ENCODE data around the gene PIGU.
"Not testable (repeated sequence)": the region's sequence is repeated elsewhere in the genome, so short reads cannot be mapped to it uniquely, and the experiment has no call there.

Gene PIGU

DNA sequence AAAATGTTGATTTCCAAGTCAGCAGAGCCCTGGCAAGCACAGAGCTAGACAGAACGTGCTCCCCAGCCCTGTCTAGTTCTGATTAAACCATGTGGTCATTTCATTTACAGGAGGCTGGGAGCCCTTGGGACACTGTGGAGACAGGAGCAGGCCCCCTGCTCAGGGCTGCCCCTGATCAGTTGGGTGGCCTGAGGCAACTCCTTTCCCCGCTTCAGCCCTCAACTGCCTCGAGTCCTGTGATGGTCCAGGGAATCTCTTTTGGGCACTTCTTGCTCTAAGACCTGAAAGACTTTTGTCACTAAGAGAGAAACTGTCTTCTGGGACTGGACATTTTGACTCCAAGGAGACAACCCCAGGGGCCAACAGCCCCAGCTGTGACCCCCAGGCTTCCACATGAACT lies 147.2 kb downstream of the PIGU start:
- DNase-seq: no peak

DNA sequence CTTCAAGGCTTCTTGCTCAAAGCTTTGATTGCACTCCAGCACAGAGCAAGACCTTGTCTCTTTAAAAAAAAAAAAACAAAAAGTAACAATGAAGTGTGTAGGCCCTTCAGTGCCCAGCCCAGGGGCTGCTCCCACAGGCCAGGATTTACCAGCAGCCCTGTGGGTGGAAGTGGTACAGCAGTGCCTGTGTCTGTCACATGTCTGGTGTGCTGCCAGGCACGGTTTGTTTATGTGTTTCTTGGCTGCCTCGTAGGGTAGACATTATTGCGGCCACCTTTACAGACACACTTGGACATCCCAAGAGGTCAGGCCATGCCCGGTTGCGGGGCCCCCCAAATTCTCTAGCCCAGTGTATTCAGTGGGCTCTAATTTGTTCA lies 148.0 kb downstream of the PIGU start:
- no peak for DNase-seq

GRCh38 chr20:34527016-34527415 lies 149.9 kb downstream of the PIGU start:
- no peak for DNase-seq

DNA sequence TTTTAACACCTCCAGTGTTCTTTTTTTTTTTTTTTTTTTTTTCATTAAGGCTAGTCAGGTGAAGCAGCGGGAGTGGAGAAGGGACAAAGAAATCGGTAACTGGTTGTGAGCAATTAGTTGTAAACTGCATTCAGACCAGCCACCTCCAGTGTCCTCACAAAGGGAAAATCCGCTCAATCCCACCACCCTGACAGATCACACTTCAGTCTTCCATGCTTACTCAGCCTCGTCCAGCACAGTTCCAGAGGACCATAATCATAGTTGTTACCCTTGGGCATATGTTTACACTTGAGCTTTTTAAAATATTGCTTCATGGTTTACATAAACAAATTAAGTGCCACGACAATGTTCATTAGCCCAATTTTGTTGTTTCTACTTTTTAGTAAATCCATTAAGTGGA lies 150.4 kb downstream of the PIGU start:
- no peak for DNase-seq

- DNase-seq: no peak
Measured at GRCh38 chr20:34525709-34526416, 151.0 kb downstream of the PIGU start.

DNA sequence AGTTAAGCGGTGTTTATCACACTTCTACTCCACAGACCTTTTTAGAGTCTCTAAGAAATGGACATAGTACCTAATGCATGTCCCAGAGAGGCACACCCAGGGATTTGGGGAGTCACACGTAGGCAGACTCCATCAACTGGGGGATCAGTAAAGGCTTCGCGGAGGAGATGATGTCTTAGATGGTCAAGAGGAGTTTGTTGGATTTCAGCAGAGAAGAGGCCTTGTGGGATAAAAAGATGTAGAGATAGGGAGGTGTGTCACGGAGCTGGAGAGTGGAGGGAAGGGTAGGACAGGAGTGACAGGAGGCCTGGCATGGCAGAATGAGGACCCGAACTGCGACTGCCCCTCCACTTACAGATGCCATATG lies 151.6 kb downstream of the PIGU start:
- no peak for DNase-seq

DNA sequence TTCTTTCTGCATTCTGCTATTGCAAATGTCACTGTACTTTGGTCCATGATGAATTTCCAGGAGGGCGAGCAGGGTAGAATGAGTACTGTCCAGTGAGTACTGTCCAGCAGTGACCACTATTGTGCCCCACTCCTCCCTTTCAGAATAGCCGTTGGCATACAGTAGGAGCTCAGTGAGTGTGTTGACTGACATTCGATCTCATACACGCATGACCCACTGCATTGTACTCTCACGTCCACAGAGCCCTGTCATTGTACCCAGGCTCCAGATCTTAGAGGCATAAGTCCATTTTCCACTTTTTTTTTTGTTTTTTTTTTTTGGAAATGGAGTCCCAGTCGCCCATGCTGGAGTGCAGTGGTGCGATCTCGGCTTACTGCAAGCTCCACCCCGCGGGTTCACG lies 152.5 kb downstream of the PIGU start:
- no peak for DNase-seq

DNA sequence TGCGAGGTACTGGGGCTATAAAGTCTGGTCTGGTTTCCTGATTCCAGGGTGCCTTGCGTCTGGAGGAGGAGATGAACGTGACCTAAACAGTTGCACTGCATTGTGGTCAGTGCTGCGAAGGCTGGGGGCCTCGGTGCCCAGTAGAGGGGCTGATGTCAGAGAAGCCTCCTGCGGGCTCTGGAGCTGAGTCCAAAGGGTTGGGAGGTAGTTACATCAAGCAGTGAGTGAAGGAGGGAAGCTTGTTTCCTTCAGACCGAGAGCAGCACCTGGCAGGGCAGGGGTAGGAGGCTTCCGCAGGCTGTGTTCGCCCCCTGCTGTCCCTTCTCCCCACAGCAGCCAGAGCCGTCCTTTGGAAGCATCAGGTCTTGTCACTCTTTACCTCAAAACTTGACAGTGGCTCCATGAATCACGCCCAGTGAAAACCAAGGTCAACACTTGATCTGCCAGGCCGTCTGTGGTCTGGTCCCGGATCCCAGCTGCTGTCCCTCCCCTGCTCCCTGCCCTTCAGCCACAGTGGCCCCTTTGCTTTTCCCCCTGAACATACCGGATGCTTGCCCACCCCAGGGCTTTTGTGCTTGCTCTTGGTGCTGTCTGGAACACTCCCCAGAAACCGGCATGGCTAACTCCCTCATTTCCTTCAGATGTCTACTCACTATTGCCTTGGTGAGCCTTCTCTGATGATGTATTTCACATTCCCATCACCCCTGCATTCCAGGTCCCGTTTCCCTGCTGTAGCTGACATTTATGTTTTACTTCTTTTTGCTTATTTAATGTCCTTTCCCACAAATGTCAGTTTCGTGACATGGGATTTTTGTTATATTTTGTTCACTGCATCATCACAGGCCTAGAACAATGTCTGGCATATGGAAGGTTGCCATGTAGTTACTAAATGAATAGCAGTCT lies 153.7 kb downstream of the PIGU start:
- DNase-seq: peak; percentile 65

DNA sequence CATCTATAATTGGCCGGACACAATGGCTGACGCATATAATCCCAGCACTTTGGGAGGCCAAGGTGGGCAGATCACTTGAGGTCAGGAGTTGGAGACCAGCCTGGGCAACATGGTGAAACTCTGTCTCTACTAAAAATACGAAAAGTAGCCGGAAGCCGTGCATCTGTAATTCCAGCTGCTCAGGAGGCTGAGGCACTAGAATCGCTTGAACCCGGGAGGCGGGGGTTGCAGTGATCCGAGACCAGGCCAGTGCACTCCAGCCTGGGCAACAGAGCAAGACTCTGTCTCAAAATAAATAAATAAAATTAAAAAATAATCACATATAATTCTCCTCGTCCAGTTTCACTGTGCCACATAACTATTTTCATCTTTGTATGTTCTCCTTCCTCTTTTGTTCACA lies 157.1 kb downstream of the PIGU start:
- DNase-seq: not testable (repeated sequence)

DNA sequence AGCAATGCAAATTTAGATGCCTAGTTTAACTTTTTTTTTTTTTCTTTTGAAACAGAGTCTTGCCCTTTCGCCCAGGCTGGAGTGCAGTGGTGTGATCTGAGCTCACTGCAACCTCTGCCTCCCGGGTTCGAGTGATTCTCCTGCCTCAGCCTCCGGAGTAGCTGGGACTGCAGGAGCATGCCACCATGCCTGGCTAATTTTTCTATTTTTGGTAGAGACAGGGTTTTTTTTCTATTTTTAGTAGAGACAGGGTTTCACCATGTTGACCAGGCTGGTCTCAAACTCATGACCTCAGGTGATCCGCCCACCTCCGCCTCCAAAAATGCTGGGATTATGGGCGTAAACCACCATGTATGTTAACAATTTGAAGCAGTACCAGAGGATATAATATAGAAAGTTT lies 158.0 kb downstream of the PIGU start:
- DNase-seq: not testable (repeated sequence)

- DNase-seq: no peak
Measured at GRCh38 chr20:34517114-34517505, 159.8 kb downstream of the PIGU start.

GRCh38 chr20:34516247-34517113 lies 160.4 kb downstream of the PIGU start, which contains the start of gene DYNLRB1:
Gene DYNLRB1, plus strand, starts transcription at chr20:34516422. Its CDS starts 37 bp downstream, at chr20:34516459.
- DNase-seq: peak; percentile 95

GRCh38 chr20:34515484-34516246 lies 161.2 kb downstream of the PIGU start:
- DNase-seq: peak; percentile 71

- no peak for DNase-seq
Measured at GRCh38 chr20:34514897-34515483, 161.9 kb downstream of the PIGU start.

DNA sequence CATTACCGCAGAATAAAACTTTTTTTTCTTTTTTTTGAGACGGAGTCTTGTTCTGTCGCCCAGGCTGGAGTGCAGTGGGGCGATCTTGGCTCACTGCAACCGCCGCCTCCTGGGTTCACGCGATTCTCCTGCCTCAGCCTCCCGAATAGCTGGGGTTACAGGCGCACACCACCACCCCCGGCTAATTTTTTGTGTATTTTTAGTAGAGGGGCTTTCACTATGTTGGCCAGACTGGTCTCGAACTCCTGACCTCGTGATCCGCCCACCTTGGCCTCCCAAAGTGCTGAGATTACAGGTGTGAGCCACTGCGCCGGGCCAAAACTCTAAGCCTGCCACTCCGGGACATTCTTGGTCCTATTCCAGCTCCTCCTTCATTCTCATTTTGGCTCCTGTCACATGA lies 162.9 kb downstream of the PIGU start:
- DNase-seq: not testable (repeated sequence)

GRCh38 chr20:34512955-34513419 lies 163.9 kb downstream of the PIGU start:
- no peak for DNase-seq

DNA sequence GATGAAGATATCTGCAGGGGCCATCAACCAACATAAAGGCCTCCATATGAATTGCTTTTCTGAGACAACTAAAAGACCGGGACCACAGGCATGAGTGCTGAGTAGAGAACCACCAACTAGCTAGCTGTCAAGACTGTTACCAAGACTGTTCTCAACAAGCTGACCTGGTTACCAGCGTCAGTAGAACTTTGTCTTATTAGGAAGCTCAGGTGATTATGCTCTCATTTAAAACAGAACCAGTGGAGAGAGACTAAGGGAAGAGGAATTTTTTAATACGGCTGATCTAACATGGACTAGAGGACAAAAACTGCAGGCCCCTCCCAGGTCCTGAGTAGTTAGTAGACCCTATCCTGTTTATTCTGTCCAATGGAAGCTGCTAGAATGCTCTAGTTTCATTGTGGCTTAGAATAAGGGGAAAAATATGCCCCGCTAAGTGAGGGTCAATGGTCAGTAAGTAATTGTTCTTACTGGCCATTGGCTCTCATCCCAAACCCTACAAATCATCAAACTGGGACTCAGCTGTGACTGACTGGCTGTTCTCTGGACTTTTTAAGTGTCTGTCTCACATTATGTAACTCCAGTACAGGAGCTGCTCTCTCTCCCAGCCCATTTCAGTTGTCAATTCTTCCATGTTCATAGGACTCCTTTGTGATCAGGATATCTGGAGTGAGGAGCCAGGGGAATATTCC lies 164.5 kb downstream of the PIGU start:
- DNase-seq: no peak

- DNase-seq: no peak
Measured at GRCh38 chr20:34511891-34512265, 165.0 kb downstream of the PIGU start.

- no peak for DNase-seq
Measured at GRCh38 chr20:34510575-34510974, 166.3 kb downstream of the PIGU start.
